Thyroid gland (tissue), 4 donors: ENCODE measurements around the gene CBFA2T3. TPM values are rescaled to one million over a fixed set of nuclear protein-coding genes. Genes with fewer than 3 reads are reported as not detected.

Experiments
- DNase-seq, 2 donors: peaks; one replicate each; pipeline ENCODE4 v3.0.0-alpha.2; 2019
- H3K27ac ChIP-seq, 3 donors: fragments of 200-600 bp; sonication (generic); 1 replicate in 2 of 3; 2 replicates in 1 of 3; pipeline ENCODE4 v1.5.1; 2016 to 2019; ENCODE audit warnings: mild to moderate bottlenecking in 1 of 3, moderate library complexity in 1 of 3
- H3K27me3 ChIP-seq: fragments of 200-600 bp; sonication (generic); one replicate; pipeline ENCODE4 v1.5.1; 2019
- H3K36me3 ChIP-seq, 2 donors: fragments of 200-600 bp; sonication (generic); one replicate each; pipeline ENCODE4 v1.5.1; 2016 to 2019
- H3K4me1 ChIP-seq, 2 donors: fragments of 200-600 bp; sonication (generic); one replicate each; pipeline ENCODE4 v1.5.1; 2017 to 2019
- H3K4me3 ChIP-seq, 3 donors: fragments of 200-600 bp; sonication (generic); replicated peaks in 1 of 3; 1 replicate in 2 of 3; 2 replicates in 1 of 3; pipeline ENCODE4 v1.5.1; 2016; ENCODE audit warnings: mild to moderate bottlenecking in 1 of 3
- H3K9me3 ChIP-seq: fragments of 200-600 bp; sonication (generic); one replicate; pipeline ENCODE4 v1.5.1; 2017
- POLR2A ChIP-seq, 2 donors: fragments of 450-650 bp; IDR thresholded peaks; one replicate each; pipeline ENCODE4 v1.6.1; 2017; ENCODE audit warnings: antibody characterized with exemption in 2 of 2, mild to moderate bottlenecking in 2 of 2, moderate library complexity in 1 of 2
- WGBS, 2 donors: methylation state at CpG; one replicate each; pipeline ENCODE4 v1.1.5; 2017; 5-methylcytosine and 5-hydroxymethylcytosine counted together
- intact Hi-C: fragments of 100-400 bp; cut with DNase I; formaldehyde crosslinking; loops from one replicate; pipeline ENCODE4 v1.15.1; 2023
- total RNA-seq, 4 donors: library from RNA; depleted of rRNA; stranded (reverse); fragments of >200 nt; gene quantifications; one replicate each; pipeline ENCODE4 v1.2.3, GENCODE V29; 2016
- TF ChIP-seq, protein P1 (sequence below), 6 experiments: fragments of 200-600 bp in 3 of 6; fragments of 450-650 bp in 3 of 6; sonication (generic) in 3 of 6; IDR thresholded peaks; one replicate each; pipeline ENCODE4 v1.5.1; 2016 to 2019; ENCODE audit warnings: antibody characterized with exemption in 6 of 6, mild to moderate bottlenecking in 2 of 6, inconsistent platforms in 1 of 6, moderate library complexity in 1 of 6

The CBFA2T3 gene
- total RNA-seq, 4 donors from 2014 or later = 1.3 to 3.8 (median 2.6) TPM

DNA sequence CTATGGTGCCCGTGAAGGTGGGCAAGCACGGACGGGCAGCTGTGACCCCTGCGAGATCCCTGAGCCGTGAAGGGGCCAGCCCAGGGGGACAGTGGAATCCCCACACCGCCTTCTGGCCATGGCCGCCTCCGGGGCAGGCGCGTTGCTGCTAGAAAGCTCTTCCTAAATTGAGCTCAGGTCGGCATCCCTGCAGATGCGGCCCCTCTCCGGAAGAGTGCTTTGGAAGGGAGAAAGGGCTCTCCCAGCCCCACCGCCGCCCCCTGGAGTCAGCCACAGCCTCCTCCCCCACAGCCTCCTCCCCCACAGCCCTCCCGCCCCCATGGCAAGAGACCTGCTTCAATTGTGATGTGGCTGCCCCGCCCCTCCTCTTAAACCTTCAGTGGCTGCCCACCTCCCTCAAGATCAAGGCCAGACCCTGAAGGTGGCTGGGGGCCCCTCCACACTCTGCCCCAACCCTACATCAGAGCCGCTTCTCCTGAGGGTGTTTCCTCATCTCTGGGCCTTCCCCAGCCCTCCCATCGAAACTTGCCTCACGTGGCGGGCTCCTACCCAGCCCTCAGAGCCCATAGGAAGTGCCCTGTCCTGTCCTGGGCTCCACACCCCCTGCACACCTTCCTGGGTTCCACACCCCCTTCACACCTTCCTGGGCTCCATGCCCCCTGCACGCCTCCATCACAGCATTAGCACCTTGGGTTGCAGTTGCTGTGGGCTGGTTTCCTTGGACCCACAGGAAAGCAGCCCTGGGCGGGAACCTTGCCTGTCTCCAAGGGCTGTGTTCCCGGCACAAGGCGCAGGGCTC lies 5.5 kb upstream of the CBFA2T3 start:
- Histone ChIP-seq H3K9me3 (no peaks in the 10 kb centered on the region), H3K4me1 (no peaks in the 10 kb centered on the region), H3K4me3 (no peak overlapping the region), H3K27ac (no peak overlapping the region), H3K36me3 (no peaks in the 10 kb centered on the region), H3K27me3 (no peaks in the 10 kb centered on the region)
- 66 to 74% methylated on average over 22 to 25 of the region's 25 CpGs for WGBS, 2 donors
- DNase-seq = no peak
- TF ChIP-seq, protein P1, sequence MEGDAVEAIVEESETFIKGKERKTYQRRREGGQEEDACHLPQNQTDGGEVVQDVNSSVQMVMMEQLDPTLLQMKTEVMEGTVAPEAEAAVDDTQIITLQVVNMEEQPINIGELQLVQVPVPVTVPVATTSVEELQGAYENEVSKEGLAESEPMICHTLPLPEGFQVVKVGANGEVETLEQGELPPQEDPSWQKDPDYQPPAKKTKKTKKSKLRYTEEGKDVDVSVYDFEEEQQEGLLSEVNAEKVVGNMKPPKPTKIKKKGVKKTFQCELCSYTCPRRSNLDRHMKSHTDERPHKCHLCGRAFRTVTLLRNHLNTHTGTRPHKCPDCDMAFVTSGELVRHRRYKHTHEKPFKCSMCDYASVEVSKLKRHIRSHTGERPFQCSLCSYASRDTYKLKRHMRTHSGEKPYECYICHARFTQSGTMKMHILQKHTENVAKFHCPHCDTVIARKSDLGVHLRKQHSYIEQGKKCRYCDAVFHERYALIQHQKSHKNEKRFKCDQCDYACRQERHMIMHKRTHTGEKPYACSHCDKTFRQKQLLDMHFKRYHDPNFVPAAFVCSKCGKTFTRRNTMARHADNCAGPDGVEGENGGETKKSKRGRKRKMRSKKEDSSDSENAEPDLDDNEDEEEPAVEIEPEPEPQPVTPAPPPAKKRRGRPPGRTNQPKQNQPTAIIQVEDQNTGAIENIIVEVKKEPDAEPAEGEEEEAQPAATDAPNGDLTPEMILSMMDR (IDR thresholded peaks at IDR 0.05) = no peak
- no peak for TF ChIP-seq POLR2A (IDR thresholded peaks at IDR 0.05)
- intact Hi-C loops = no loop called here

DNA sequence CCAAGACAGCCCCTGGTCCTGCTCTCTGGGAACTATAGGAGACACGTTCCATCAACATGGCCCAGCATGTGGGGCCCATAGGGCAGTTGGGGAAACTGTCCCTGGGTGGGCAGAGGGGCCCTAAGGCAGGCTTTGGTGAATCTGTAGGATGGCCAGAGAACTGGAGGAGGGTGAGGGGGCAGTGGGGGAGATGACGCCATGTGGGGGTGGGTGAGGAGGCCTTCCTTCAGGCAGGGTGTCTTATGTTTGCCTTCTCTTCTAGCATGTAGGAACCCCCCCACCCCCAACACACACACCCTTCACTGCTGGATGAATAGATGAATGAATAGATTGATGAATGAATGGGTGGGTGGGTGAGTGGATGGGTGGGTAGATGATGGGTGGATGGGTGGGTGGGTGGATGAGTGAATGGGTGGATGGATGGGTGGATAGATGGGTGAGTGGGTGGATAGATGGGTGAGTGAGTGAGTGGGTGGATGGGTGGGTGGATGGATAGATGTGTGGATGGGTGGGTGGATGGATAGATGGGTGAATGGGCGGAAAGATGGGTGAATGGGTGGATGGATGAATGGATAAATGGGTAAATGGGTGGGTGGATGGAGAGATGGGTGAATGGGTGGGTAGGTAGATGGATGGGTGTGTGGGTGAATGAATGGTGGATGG lies 2.5 kb upstream of the CBFA2T3 start:
- H3K4me1 ChIP-seq = no peaks in the 10 kb centered on the region
- no peaks in the 10 kb centered on the region for H3K27me3 ChIP-seq
- intact Hi-C loops = no loop called here
- no peak overlapping the region for H3K4me3 ChIP-seq
- DNase-seq = no peak
- no peaks in the 10 kb centered on the region for H3K9me3 ChIP-seq
- no peaks in the 10 kb centered on the region for H3K36me3 ChIP-seq
- H3K27ac ChIP-seq = no peak overlapping the region
- 79 to 83% methylated on average over 3 of the region's 3 CpGs for WGBS, 2 donors
- TF ChIP-seq, protein P1 (IDR thresholded peaks at IDR 0.05) = no peak
- TF ChIP-seq POLR2A (IDR thresholded peaks at IDR 0.05) = no peak

DNA sequence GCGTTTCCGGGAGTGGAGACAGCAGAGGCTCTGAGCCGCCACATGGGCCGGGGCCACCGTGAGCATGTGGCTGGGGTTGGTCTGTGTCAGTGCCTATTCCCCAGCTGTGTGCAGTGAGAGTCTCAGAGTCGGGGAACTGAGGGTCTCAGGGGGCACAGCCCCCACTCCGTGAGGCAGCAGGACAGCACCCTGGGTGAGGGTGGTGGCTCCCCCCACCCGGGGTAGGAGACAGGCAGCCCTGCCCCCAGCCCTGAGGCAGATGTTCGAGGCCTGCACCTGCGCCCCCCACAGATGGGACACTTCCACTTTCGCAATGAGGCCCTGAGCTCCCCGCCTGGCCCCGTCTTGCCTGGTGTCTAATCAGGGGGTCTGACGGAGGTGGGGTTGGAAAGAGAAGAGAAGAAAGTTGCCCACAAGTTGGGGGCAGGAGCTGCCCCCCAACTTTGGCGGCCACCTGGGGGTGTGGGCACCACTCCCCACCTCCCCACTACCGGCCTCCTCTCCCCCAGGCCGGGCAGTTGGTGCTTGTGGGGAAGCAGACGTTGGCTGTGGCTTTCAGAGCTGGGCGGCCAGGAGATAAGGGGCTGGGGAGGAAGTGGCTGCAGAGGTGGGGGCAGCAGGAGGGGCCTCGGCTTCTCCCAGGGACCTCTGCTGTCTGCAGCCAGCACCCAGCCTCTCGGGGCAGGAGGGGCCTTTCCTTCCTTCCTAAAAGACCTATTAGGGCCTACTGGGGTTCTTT lies 1.8 kb upstream of the CBFA2T3 start:
- no peak overlapping the region for H3K4me3 ChIP-seq
- TF ChIP-seq, protein P1 (IDR thresholded peaks at IDR 0.05) = no peak
- no peak for TF ChIP-seq POLR2A (IDR thresholded peaks at IDR 0.05)
- no peaks in the 10 kb centered on the region for H3K9me3 ChIP-seq
- H3K27ac ChIP-seq = no peak overlapping the region
- H3K36me3 ChIP-seq = no peaks in the 10 kb centered on the region
- intact Hi-C loops = no loop called here
- no peaks in the 10 kb centered on the region for H3K4me1 ChIP-seq
- no peaks in the 10 kb centered on the region for H3K27me3 ChIP-seq
- DNase-seq = no peak
- WGBS, 2 donors = 69 to 81% methylated on average over 11 to 14 of the region's 21 CpGs

DNA sequence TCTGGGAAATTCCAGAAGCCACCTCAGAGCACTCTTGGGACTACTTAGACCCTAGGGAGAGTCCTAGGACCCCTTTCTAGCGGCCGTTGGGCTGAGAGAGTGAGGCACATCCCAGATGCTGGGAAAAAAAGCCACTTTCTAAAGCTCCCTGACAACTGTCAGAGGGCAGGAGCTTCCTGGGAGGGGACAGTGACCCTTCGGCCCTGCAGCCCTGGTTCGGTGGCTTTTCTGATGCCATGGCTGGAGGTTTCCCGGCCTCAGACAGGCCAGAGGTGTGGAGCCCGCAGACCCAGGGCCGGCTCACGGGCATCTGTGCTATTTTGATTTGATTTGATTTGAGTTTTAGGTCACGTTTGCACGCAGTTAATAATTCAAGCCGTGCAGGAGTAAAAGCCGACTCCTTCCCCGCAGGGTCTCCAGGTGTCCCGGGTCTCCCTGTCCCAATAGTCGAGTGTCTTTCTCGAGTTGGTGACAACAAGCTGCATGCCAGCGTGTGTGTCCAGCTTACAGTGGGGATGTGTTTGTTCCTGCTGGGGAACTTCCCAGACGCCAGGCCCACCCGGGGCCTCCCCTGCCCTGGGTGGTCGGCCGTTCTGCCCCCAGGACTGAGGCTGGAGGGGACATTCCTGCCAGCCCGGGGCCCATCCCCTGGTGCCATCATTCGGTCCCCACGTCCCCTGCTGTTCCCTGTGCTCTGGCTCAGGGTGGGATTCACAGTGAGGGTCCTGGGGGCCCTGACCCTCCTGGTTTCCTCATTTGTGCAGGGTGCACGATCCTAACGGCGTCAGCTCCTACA lies 1.0 kb upstream of the CBFA2T3 start:
- Histone ChIP-seq H3K27me3 (no peaks in the 10 kb centered on the region), H3K4me3 (no peak overlapping the region), H3K36me3 (no peaks in the 10 kb centered on the region), H3K27ac (no peak overlapping the region), H3K4me1 (no peaks in the 10 kb centered on the region), H3K9me3 (no peaks in the 10 kb centered on the region)
- intact Hi-C loops = no loop called here
- no peak for TF ChIP-seq POLR2A (IDR thresholded peaks at IDR 0.05)
- TF ChIP-seq, protein P1 (IDR thresholded peaks at IDR 0.05) = no peak
- DNase-seq = no peak
- 73 to 80% methylated on average over 10 to 24 of the region's 27 CpGs for WGBS, 2 donors
